Measurements from ENCODE around the gene TAGLN.

GRCh38 chr11:117186431-117186761 lies 12.8 kb upstream of the TAGLN start:
- TF ChIP-seq CTCF (IDR thresholded peaks at IDR 0.05) (no peak), POLR2A (IDR thresholded peaks at IDR 0.05) (no peak)
